ENCODE results near the gene NSF. TPM values are rescaled to one million over a fixed set of nuclear protein-coding genes. Genes with fewer than 3 reads are reported as not detected.

NSF gene
- total RNA-seq, 1 donor from 2014 or later = 43.0 TPM

GRCh38 chr17:46800573-46800972, 210.1 kb downstream of the NSF start:
- Mint-ChIP-seq H3K9me3 (no peaks in the 10 kb centered on the region), H3K4me3 (no peak overlapping the region), H3K36me3 (peaks cover 30% of the 10 kb centered on the region), H3K4me1 (peaks cover 16% of the 10 kb centered on the region), H3K27ac (peak overlapping the region; percentile 76), H3K27me3 (ENCODE audit: insufficient read depth, low read depth) (peaks cover 9% of the 10 kb centered on the region)
- DNase-seq (ENCODE audit: low spot score) = no peak
- Histone ChIP-seq H3K27ac (no peak overlapping the region), H4K20me1 (ENCODE audit: low read depth) (no peaks in the 10 kb centered on the region), H3K4me1 (no peaks in the 10 kb centered on the region), H2AFZ (replicated peaks) (no peak overlapping the region), H3K4me3 (no peak overlapping the region), H3K36me3 (no peaks in the 10 kb centered on the region), H3K9me3 (ENCODE audit: low read depth) (no peaks in the 10 kb centered on the region), H3K27me3 (no peaks in the 10 kb centered on the region), H3F3A (ENCODE audit: low read depth) (no peaks in the 10 kb centered on the region), H3K4me2 (no peak overlapping the region), H3K79me2 (ENCODE audit: low read depth) (no peaks in the 10 kb centered on the region), H3K9ac (no peak overlapping the region)
- TF ChIP-seq EZH2phosphoT487 (IDR thresholded peaks at IDR 0.05) (no peak), CTCF (IDR thresholded peaks at IDR 0.05) (no peak), EZH2 (IDR thresholded peaks at IDR 0.05) (no peak)

GRCh38 chr17:46802800-46803199, 212.3 kb downstream of the NSF start:
- Histone ChIP-seq H3K4me3 (no peak overlapping the region), H3K79me2 (ENCODE audit: low read depth) (no peaks in the 10 kb centered on the region), H4K20me1 (ENCODE audit: low read depth) (no peaks in the 10 kb centered on the region), H3K9ac (no peak overlapping the region), H3K4me2 (no peak overlapping the region), H3F3A (ENCODE audit: low read depth) (no peaks in the 10 kb centered on the region), H3K27ac (no peak overlapping the region), H3K9me3 (ENCODE audit: low read depth) (no peaks in the 10 kb centered on the region), H3K36me3 (no peaks in the 10 kb centered on the region), H3K4me1 (no peaks in the 10 kb centered on the region), H3K27me3 (no peaks in the 10 kb centered on the region), H2AFZ (replicated peaks) (no peak overlapping the region)
- Mint-ChIP-seq H3K4me3 (no peak overlapping the region), H3K27ac (no peak overlapping the region), H3K36me3 (peaks cover 37% of the 10 kb centered on the region), H3K9me3 (no peaks in the 10 kb centered on the region), H3K27me3 (ENCODE audit: insufficient read depth, low read depth) (peaks cover 15% of the 10 kb centered on the region), H3K4me1 (peaks cover 4% of the 10 kb centered on the region)
- TF ChIP-seq EZH2 (IDR thresholded peaks at IDR 0.05) (no peak), CTCF (IDR thresholded peaks at IDR 0.05) (no peak), EZH2phosphoT487 (IDR thresholded peaks at IDR 0.05) (no peak)
- DNase-seq (ENCODE audit: low spot score) = no peak

GRCh38 chr17:46803544-46803943, 213.1 kb downstream of the NSF start:
- TF ChIP-seq EZH2phosphoT487 (IDR thresholded peaks at IDR 0.05) (no peak), CTCF (IDR thresholded peaks at IDR 0.05) (no peak), EZH2 (IDR thresholded peaks at IDR 0.05) (no peak)
- H3K9me3 ChIP-seq (ENCODE audit: low read depth) = no peaks in the 10 kb centered on the region
- H3K36me3 ChIP-seq = no peaks in the 10 kb centered on the region
- Mint-ChIP-seq H3K4me1 (peaks cover 9% of the 10 kb centered on the region), H3K27me3 (ENCODE audit: insufficient read depth, low read depth) (peaks cover 11% of the 10 kb centered on the region), H3K36me3 (peaks cover 39% of the 10 kb centered on the region), H3K9me3 (no peaks in the 10 kb centered on the region), H3K27ac (no peak overlapping the region), H3K4me3 (no peak overlapping the region)
- H3F3A ChIP-seq (ENCODE audit: low read depth) = no peaks in the 10 kb centered on the region
- no peak overlapping the region for H3K4me3 ChIP-seq
- H3K4me1 ChIP-seq = no peaks in the 10 kb centered on the region
- H3K9ac ChIP-seq = no peak overlapping the region
- no peak for DNase-seq (ENCODE audit: low spot score)
- no peaks in the 10 kb centered on the region for H3K27me3 ChIP-seq
- H3K79me2 ChIP-seq (ENCODE audit: low read depth) = no peaks in the 10 kb centered on the region
- no peak overlapping the region for H2AFZ ChIP-seq (replicated peaks)
- no peak overlapping the region for H3K4me2 ChIP-seq
- no peaks in the 10 kb centered on the region for H4K20me1 ChIP-seq (ENCODE audit: low read depth)
- H3K27ac ChIP-seq = no peak overlapping the region

All from neural progenitor cell (in vitro differentiated cells).